ENCODE data around the gene WEE2.
A peak's percentile ranks its signal among the peaks of the same experiment; 100 is the strongest.
"Not testable (repeated sequence)": the region's sequence is repeated elsewhere in the genome, so short reads cannot be mapped to it uniquely, and the experiment has no call there.

Gene WEE2

DNA sequence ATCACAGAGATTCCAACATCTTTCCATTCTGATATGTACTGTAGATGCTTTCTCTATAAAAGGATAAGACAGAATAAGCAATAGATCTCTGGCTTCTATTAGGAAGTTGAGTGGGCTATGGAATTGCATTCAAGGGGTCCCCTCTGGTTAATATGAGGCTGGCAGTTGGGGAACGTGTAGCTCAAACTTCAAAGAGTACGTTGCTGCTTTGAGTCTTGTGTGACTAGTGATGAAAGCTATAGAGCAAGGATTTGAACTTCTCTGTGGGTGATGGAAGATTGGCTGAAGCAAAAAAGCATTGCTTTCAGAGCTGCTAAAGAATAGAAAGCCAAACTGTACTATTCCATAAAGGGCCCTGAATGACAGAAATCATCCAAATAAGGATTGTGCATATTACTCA lies 6.4 kb downstream of the WEE2 start:
- no peak for DNase-seq (ENCODE audit: low read depth, low spot score)

GRCh38 chr7:141715018-141715417 lies 6.9 kb downstream of the WEE2 start:
- DNase-seq (ENCODE audit: low read depth, low spot score): no peak

DNA sequence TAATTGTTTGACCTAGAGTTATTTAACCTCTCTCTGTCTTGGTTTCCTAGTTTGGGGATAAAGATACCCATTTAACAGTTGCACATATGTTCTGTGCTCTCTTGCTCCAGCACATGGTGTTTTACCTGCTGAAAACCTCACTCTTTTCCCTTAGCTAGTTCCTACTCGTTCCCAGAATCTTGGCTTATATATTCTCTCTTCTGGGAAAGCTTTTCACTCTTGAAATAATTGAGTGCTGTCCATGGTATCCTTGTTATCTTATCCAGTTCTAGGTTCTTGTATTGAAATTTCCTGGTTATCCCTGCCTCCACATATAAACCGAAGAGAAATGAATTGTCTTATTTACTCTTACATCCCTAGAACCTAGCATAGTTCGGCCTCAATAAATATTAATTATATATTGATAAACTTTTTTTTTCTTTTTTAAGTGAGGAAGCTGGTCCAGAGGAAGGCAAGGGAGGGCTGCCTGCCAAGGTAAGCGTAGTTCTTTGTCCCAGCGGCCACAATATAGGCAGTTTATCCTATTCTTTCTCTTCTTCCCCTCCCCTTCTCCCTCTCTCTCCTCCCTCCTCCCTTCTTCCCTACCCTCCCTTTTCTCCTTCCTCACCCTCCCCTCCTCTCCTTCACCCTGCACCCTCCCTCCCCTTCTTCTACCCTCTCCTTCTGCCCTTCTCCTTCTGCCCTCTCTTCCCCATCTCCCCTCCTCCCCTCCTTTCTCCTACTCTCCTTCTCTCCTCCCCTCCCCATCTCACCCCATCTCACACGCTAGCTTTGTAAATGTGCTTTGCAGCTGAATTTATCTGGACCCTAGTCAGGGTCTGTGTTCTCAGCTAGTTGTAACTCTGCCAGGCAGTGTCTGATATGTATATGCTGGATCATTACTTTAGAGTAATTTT lies 7.9 kb downstream of the WEE2 start:
- DNase-seq (ENCODE audit: low read depth, low spot score): no peak

- DNase-seq (ENCODE audit: low read depth, low spot score): no peak
Measured at GRCh38 chr7:141717450-141717849, 9.3 kb downstream of the WEE2 start.

GRCh38 chr7:141722529-141722928 lies 14.4 kb downstream of the WEE2 start:
- no peak for DNase-seq (ENCODE audit: low read depth, low spot score)

DNA sequence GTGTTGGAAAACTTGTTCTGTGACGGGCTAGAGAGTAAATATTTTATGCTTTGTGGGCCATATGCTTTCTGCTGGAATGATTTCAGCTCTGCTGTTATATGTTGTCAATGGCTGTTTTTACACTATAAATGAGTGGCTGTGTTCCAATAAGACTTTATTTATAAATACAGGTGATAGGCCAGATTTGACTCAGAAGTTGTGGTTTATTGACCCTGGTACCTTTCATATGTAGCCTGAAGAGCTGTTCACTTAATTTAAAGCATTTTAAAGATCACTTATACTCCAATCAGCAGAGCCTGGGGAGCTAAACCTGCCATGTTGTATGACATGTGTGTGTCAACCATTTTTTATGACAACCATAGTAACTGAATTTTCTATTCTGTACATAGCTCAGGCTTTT lies 20.9 kb downstream of the WEE2 start:
- DNase-seq (ENCODE audit: low read depth, low spot score): no peak

- no peak for DNase-seq (ENCODE audit: low read depth, low spot score)
Measured at GRCh38 chr7:141731476-141732149, 23.5 kb downstream of the WEE2 start.

- DNase-seq (ENCODE audit: low read depth, low spot score): peak; percentile 4
Measured at GRCh38 chr7:141737118-141737835, 29.1 kb downstream of the WEE2 start.

DNA sequence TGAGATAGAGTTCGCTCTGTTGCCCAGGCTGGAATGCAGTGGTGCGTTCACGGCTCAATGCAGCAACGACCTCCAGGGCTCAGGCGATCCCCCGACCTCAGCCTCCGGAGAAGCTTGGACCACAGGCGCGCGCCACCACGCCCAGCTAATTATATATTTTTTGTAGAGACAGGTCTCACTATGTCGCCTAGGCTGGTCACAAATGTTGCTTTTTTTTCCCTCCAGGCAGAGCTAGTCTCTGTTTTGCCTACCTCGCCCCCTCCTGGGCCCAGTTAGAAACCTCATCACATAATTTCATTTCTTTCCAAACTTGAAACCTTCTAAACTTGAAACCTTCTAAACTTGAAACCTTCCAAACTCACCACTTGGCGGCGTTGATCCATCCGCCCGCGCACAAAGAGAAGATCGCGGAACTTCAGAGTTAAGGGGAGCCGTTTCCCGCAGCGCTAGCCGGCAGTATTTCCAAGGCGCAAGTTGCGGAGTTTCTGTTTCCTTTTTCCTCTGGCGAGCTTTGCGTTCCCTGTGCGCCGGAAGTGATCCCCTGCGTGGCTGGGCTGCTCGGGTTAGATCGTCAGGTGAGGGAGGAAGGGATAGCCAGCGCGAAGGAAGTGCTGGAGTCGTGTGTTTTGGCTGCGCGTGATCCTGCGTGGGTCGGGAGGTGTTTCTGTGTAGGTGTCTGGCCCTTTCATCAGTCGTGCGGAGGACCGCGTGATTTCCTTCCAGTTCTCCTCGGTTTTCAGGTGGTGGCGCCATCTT lies 29.9 kb downstream of the WEE2 start, which contains the start of gene SSBP1:
Gene SSBP1, plus strand, starts transcription at position 523 of the 756 bp plus-strand sequence. CDS start 809 bp downstream, outside the sequence.
- peak; percentile 98 for DNase-seq (ENCODE audit: low read depth, low spot score)

DNA sequence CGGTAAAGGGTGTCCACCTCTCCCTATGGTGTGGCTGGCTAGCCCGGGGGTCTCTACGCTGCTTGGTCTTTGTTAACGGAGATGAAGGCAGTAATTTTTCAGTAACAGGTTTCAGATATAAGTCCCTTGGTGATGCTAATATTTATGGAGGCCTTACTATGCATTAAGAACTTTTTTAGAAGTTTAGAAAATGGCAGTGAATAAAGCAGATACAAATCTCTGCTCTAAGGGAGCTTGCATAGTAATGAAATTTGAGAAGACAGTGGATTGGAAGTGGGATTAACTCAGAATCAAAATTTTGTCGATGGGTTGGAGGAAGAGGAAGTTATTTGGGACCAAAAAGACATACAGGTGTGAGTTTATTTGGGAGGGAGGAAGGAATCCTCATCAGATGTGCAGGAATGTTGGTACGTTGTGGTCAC lies 30.4 kb downstream of the WEE2 start:
- DNase-seq (ENCODE audit: low read depth, low spot score): no peak

DNA sequence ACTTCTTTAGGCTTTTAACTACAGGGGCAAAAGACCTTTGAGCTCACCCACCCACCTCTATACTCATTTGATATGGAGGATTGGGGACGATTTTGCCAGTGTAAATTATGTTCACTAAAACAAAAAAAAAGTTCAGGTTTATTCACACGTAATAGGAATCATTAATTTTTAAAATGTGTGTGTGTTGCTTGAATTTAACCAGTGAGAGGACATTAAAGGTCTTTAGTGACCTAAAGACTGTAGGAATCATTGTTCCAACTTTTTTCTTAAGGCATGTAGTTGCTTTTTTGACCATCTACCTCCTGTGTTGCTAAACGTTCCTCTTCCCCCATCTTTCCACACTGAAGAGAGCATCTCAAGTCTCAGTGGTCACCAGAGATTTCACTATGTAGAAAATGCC lies 31.1 kb downstream of the WEE2 start:
- no peak for DNase-seq (ENCODE audit: low read depth, low spot score)

- no peak for DNase-seq (ENCODE audit: low read depth, low spot score)
Measured at GRCh38 chr7:141742229-141742628, 34.1 kb downstream of the WEE2 start.

DNA sequence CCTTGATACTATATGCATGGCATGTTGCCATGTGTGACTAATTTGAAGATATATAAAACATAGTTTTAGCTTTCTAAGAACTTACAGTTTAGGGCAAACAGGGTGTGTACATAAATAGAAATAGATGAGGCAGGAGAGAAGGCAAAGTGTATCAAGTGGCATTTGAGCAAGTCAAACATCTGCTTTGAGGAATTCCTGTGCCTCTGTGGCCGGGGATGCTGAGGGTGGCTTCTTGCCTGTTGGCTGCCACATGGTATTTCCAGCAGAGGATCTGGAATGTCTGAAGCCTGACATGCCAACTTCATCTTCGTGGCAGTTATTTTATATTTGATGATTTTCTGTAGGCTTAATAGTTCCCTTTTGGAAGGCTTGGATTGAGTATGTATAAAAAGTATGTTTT lies 36.0 kb downstream of the WEE2 start:
- no peak for DNase-seq (ENCODE audit: low read depth, low spot score)

DNA sequence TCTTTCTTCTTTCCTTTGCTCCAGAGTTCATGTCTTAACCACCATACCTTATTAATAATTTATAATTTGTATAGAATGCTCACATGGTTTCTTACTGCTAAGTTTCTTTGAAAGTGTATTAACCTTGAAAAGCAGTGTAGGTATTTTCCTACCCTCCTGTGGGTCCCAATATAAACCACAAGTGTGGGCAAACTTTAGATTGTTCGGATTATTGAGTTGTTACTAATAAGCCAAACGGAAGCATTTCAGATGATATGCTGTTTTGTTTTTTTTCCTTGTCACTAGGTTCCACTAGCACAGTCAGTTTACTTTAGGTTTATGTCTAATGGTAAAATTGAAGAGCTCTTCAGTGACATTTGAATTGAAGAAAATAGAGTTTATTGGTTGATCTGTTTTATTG lies 40.2 kb downstream of the WEE2 start:
- peak; percentile 74 for DNase-seq (ENCODE audit: low read depth, low spot score)

- DNase-seq (ENCODE audit: low read depth, low spot score): peak; percentile 30
Measured at GRCh38 chr7:141751904-141752303, 43.8 kb downstream of the WEE2 start.

GRCh38 chr7:141752634-141753033 lies 44.5 kb downstream of the WEE2 start:
- no peak for DNase-seq (ENCODE audit: low read depth, low spot score)

- peak; percentile 7 for DNase-seq (ENCODE audit: low read depth, low spot score)
Measured at GRCh38 chr7:141754939-141755338, 46.8 kb downstream of the WEE2 start.

DNA sequence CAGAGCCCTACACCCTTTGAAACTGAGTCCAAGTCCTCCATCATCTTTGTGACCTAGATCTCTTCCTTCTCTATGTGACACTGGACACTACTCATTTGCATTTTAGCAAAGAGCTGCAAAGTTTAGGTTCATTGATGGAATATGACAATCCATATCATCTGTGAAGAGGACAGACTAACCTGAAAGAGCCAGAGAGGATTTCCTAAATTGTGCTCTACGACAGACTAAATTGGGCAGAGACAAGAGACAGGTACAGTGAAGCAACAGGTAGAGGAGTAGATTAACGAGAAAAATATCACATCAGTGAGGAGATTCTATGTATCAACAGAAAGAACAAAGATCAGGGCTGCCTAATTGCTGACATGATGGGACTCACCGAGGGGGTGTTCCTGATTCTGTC lies 55.6 kb downstream of the WEE2 start, which contains the start of gene TAS2R3:
Gene TAS2R3, plus strand, starts transcription at position 301 of the 400 bp plus-strand sequence. Its CDS starts 62 bp downstream, at position 363.
- DNase-seq (ENCODE audit: low read depth, low spot score): no peak

DNA sequence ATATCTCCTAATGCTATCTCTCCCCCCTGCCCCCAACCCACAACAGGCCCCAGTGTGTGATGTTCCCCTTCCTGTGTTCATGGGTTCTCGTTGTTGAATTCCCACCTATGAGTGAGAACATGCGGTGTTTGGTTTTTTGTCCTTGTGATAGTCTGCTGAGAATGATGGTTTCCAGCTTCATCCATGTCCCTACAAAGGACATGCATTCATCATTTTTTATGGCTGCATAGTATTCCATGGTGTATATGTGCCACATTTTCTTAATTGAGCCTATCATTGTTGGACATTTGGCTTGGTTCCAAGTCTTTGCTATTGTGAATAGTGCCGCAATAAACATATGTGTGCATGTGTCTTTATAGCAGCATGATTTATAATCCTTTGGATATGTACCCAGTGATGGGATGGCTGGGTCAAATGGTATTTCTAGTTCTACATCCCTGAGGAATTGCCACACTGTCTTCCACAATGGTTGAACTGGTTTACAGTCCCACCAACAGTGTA lies 62.0 kb downstream of the WEE2 start:
- DNase-seq (ENCODE audit: low read depth, low spot score): not testable (repeated sequence)

- no peak for DNase-seq (ENCODE audit: low read depth, low spot score)
Measured at GRCh38 chr7:141776374-141776773, 68.2 kb downstream of the WEE2 start, which contains the start of gene TAS2R4. TAS2R4 (plus strand) TSS chr7:141776674; CDS start chr7:141778489, 1,815 bp downstream.

All from astrocyte of the hippocampus (primary cell).